ENCODE data around the gene OR4F6. TPM values are rescaled to one million over a fixed set of nuclear protein-coding genes. Genes with fewer than 3 reads are reported as not detected.

Gene OR4F6
- not detected in 5 replicates for total RNA-seq (2022; extraction: Qiagen RNA extraction; ENCODE audit: low read depth)

GRCh38 chr15:101803209-101803608 is at the start of gene OR4F6:
TSS of gene OR4F6 (plus strand) at chr15:101803509. CDS start at chr15:101805720, 2,211 bp downstream.

GRCh38 chr15:101811902-101812301 is 8.6 kb downstream of the OR4F6 start, which contains the start of gene OR4F15:
TSS of gene OR4F15 (plus strand) at chr15:101812202. CDS start at chr15:101818187, 5,985 bp downstream.

Other genes starting within 250 kb of the OR4F6 start
- gene TM2D3, start 151.1 kb upstream of the OR4F6 start, total RNA-seq (2022; extraction: Qiagen RNA extraction; ENCODE audit: low read depth) = 27.1 to 34.9 TPM (median 33.1 TPM) in 5 replicates
- gene TARS3, start 79.0 kb upstream of the OR4F6 start, total RNA-seq (2022; extraction: Qiagen RNA extraction; ENCODE audit: low read depth) = 6.6 to 8.5 TPM (median 7.7 TPM) in 5 replicates
- not detected in 5 replicates for gene OR4F15, start 8.7 kb downstream of the OR4F6 start, total RNA-seq (2022; extraction: Qiagen RNA extraction; ENCODE audit: low read depth)